ENCODE data around the gene OR9I1. TPM values are rescaled to one million over a fixed set of nuclear protein-coding genes. Genes with fewer than 3 reads are reported as not detected.

The OR9I1 gene
- total and polyA plus RNA-seq, 2 of the 13 experiments (the other 11 are each of a cell fraction or from before 2014, with no cell fraction given), result not detected

GRCh38 chr11:58070585-58070984, 54.7 kb downstream of the OR9I1 start:
- H3K4me2 ChIP-seq (ENCODE audit: low read depth, low read length), result no peak overlapping the region
- BruUV-seq (replicated peaks), result no TSS peak
- 29% methylated on average over 1 of the region's 1 CpG for WGBS (ENCODE audit: low lambda C conversion rate)
- no peak overlapping the region for H2AFZ ChIP-seq (ENCODE audit: low read length)
- DNase-seq (ENCODE audit: low spot score), result peak; percentile 80
- no peak overlapping the region for H3K9ac ChIP-seq (ENCODE audit: insufficient read depth, low read depth, low read length)
- in situ Hi-C loops (cut with HindIII; ENCODE audit: extremely low pct_ligation_motif_present, low pct_unique_long_range_greater_than_20kb), result no loop called here
- peak; percentile 87 for ATAC-seq
- no peak overlapping the region for H3K27ac ChIP-seq (ENCODE audit: extremely low read length, insufficient read depth, low read length)
- no peak for FAIRE-seq
- ChIA-PET CTCF (ENCODE audit: low intra/inter-chr PET ratio, low total read pairs) (no interaction called here), POLR2A (interaction anchor here (1.2 kb wide), 1 partner anchor 9 kb away, joined by 4 read pairs; no protein-coding TSS in a partner anchor)
- no peaks in the 10 kb centered on the region for H3K9me3 ChIP-seq (ENCODE audit: low read length)
- no peaks in the 10 kb centered on the region for H3K27me3 ChIP-seq (ENCODE audit: control insufficient read depth in 1 of 2, insufficient read depth in 2 of 2, low read length in 2 of 2)
- TF ChIP-seq ZC3H13 (CRISPR knock-in tag; IDR thresholded peaks at IDR 0.05) (no peak), FOSL2 (CRISPR knock-in tag; IDR thresholded peaks at IDR 0.05) (peak; percentile 67), MIER2 (CRISPR knock-in tag; IDR thresholded peaks at IDR 0.05) (0 out of 2 replicates have a peak, but pooled peaks have one; percentile 13), ZNF383 (CRISPR knock-in tag; IDR thresholded peaks at IDR 0.05; ENCODE audit: borderline replicate concordance) (no peak), STAG1 (CRISPR knock-in tag; IDR thresholded peaks at IDR 0.05) (peak; percentile 25; the same call in 1 of the 2 replicates), ZNF331 (CRISPR knock-in tag; IDR thresholded peaks at IDR 0.05) (0 out of 2 replicates have a peak, but pooled peaks have one; percentile 15), ZNF644 (CRISPR knock-in tag; IDR thresholded peaks at IDR 0.05; ENCODE audit: low read depth) (peak; percentile 82; the same call in 1 of the 2 replicates)
- intact Hi-C loops (cut with micrococcal nuclease; ENCODE audit: unreplicated experiment), result no loop called here
- H3K4me1 ChIP-seq (ENCODE audit: insufficient read depth, low read length), result peaks cover 24% of the 10 kb centered on the region
- H3K36me3 ChIP-seq (replicated peaks in 1 of 2; ENCODE audit: control insufficient read depth in 1 of 2, insufficient read depth in 2 of 2, low read length in 2 of 2), result no peaks in the 10 kb centered on the region
- H3K79me2 ChIP-seq (ENCODE audit: insufficient read depth, low read length), result no peaks in the 10 kb centered on the region
- H4K20me1 ChIP-seq (ENCODE audit: insufficient read depth, low read length), result no peaks in the 10 kb centered on the region
- H3K4me3 ChIP-seq (replicated peaks in 1 of 3; ENCODE audit: insufficient read depth in 1 of 3, low read depth in 2 of 3, low read length in 3 of 3), result no peak overlapping the region

- Histone ChIP-seq H3K27ac (ENCODE audit: extremely low read length, insufficient read depth, low read length) (no peak overlapping the region), H3K79me2 (ENCODE audit: insufficient read depth, low read length) (no peaks in the 10 kb centered on the region), H3K4me3 (replicated peaks in 1 of 3; ENCODE audit: insufficient read depth in 1 of 3, low read depth in 2 of 3, low read length in 3 of 3) (no peak overlapping the region), H3K9me3 (ENCODE audit: low read length) (no peaks in the 10 kb centered on the region), H2AFZ (ENCODE audit: low read length) (no peak overlapping the region), H3K9ac (ENCODE audit: insufficient read depth, low read depth, low read length) (no peak overlapping the region), H3K4me2 (ENCODE audit: low read depth, low read length) (no peak overlapping the region), H3K27me3 (ENCODE audit: control insufficient read depth in 1 of 2, insufficient read depth in 2 of 2, low read length in 2 of 2) (no peaks in the 10 kb centered on the region), H4K20me1 (ENCODE audit: insufficient read depth, low read length) (no peaks in the 10 kb centered on the region), H3K36me3 (replicated peaks in 1 of 2; ENCODE audit: control insufficient read depth in 1 of 2, insufficient read depth in 2 of 2, low read length in 2 of 2) (no peaks in the 10 kb centered on the region), H3K4me1 (ENCODE audit: insufficient read depth, low read length) (peaks cover 39% of the 10 kb centered on the region)
- CTCF ChIA-PET (ENCODE audit: low intra/inter-chr PET ratio, low total read pairs), result no interaction called here
- FAIRE-seq (no peak), ATAC-seq (0 out of 3 replicates have a peak, but pooled peaks have one; percentile 20), DNase-seq (ENCODE audit: low spot score) (no peak)
- 90% methylated on average over 5 of the region's 6 CpGs for WGBS (ENCODE audit: low lambda C conversion rate)
- intact Hi-C loops (cut with micrococcal nuclease; ENCODE audit: unreplicated experiment), result loop anchor here (10.0 kb wide), 1 partner anchor 446 kb away; no protein-coding TSS in a partner anchor
- BruUV-seq (replicated peaks), result no TSS peak
- POLR2A ChIA-PET, result no interaction called here
- in situ Hi-C loops (cut with HindIII; ENCODE audit: extremely low pct_ligation_motif_present, low pct_unique_long_range_greater_than_20kb), result no loop called here
- TF ChIP-seq, protein P1, sequence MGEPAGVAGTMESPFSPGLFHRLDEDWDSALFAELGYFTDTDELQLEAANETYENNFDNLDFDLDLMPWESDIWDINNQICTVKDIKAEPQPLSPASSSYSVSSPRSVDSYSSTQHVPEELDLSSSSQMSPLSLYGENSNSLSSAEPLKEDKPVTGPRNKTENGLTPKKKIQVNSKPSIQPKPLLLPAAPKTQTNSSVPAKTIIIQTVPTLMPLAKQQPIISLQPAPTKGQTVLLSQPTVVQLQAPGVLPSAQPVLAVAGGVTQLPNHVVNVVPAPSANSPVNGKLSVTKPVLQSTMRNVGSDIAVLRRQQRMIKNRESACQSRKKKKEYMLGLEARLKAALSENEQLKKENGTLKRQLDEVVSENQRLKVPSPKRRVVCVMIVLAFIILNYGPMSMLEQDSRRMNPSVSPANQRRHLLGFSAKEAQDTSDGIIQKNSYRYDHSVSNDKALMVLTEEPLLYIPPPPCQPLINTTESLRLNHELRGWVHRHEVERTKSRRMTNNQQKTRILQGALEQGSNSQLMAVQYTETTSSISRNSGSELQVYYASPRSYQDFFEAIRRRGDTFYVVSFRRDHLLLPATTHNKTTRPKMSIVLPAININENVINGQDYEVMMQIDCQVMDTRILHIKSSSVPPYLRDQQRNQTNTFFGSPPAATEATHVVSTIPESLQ (CRISPR knock-in tag; conservative IDR thresholded peaks at IDR 0.05), result no peak
- no peak for TF ChIP-seq HNRNPLL (IDR thresholded peaks at IDR 0.05; ENCODE audit: low read depth, low read length, poor library complexity, severe bottlenecking)
- no peak for TF ChIP-seq ZSCAN21 (CRISPR knock-in tag; IDR thresholded peaks at IDR 0.05; ENCODE audit: borderline replicate concordance)
- no peak for TF ChIP-seq TP53 (CRISPR knock-in tag; conservative IDR thresholded peaks at IDR 0.05)
- TF ChIP-seq TCF12 (IDR thresholded peaks at IDR 0.05), result no peak
- TF ChIP-seq TCF12 (CRISPR knock-in tag; IDR thresholded peaks at IDR 0.05), result no peak
- TF ChIP-seq ZNF75D (CRISPR knock-in tag; IDR thresholded peaks at IDR 0.05; ENCODE audit: borderline replicate concordance), result no peak
- TF ChIP-seq ZNF207 (IDR thresholded peaks at IDR 0.05; ENCODE audit: borderline replicate concordance), result no peak
- TF ChIP-seq, protein P2, sequence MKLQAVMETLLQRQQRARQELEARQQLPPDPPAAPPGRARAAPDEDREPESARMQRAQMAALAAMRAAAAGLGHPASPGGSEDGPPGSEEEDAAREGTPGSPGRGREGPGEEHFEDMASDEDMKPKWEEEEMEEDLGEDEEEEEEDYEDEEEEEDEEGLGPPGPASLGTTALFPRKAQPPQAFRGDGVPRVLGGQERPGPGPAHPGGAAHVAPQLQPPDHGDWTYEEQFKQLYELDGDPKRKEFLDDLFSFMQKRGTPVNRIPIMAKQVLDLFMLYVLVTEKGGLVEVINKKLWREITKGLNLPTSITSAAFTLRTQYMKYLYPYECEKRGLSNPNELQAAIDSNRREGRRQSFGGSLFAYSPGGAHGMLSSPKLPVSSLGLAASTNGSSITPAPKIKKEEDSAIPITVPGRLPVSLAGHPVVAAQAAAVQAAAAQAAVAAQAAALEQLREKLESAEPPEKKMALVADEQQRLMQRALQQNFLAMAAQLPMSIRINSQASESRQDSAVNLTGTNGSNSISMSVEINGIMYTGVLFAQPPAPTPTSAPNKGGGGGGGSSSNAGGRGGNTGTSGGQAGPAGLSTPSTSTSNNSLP (IDR thresholded peaks at IDR 0.05; ENCODE audit: low read depth, low read length), result no peak
- TF ChIP-seq REPIN1 (CRISPR knock-in tag; IDR thresholded peaks at IDR 0.05; ENCODE audit: borderline replicate concordance, low read depth), result no peak
- TF ChIP-seq KDM4B (CRISPR knock-in tag; IDR thresholded peaks at IDR 0.05), result no peak
Measured at GRCh38 chr11:58068655-58069054, 56.7 kb downstream of the OR9I1 start.
